GM18870 (cell line): ENCODE measurements around the gene JPT2.

Source experiments
- ATAC-seq: cut with Tn5 transposase; IDR thresholded peaks from one replicate; pipeline ENCODE4 v1.9.1; 2021; ENCODE audit warnings: moderate library complexity; ENCODE audit not compliant: unreplicated experiment

Gene JPT2

GRCh38 chr16:1749152-1750117, 71.4 kb downstream of the JPT2 start:
- ATAC-seq: no peak
